Left lung (tissue), 10 donors: ENCODE results near the gene DAB1. TPM values are rescaled to one million over a fixed set of nuclear protein-coding genes. Genes with fewer than 3 reads are reported as not detected.

Experiments
- ATAC-seq: fragments of 200-7000 bp; cut with Tn5 transposase; one replicate; pipeline ENCODE4 v1.9.1; 2020; ENCODE audit warnings: moderate library complexity
- DNase-seq, 4 donors: peaks; one replicate each; pipeline ENCODE4 v3.0.0-alpha.2; 2013 to 2020
- H3K27ac ChIP-seq, 2 donors: fragments of 200-600 bp; sonication (generic) in 1 of 2; one replicate each; pipeline versions ENCODE4 v1.5.0 to v1.8.0; 2020 to 2021
- H3K27me3 ChIP-seq, 2 donors: fragments of 200-600 bp; sonication (generic) in 1 of 2; one replicate each; pipeline versions ENCODE4 v1.5.0 to v1.8.0; 2020 to 2021
- H3K36me3 ChIP-seq, 2 donors: fragments of 200-600 bp; sonication (generic) in 1 of 2; one replicate each; pipeline versions ENCODE4 v1.5.0 to v1.8.0; 2020 to 2021
- H3K4me1 ChIP-seq, 2 donors: fragments of 200-600 bp; one replicate each; pipeline ENCODE4 v1.8.0; 2021
- H3K4me3 ChIP-seq, 2 donors: fragments of 200-600 bp; sonication (generic) in 1 of 2; one replicate each; pipeline versions ENCODE4 v1.5.0 to v1.8.0; 2020 to 2021; ENCODE audit warnings: mild to moderate bottlenecking in 1 of 2
- H3K9me3 ChIP-seq, 2 donors: fragments of 200-600 bp; sonication (generic) in 1 of 2; one replicate each; pipeline versions ENCODE4 v1.5.0 to v1.8.0; 2020 to 2021
- intact Hi-C, 2 donors: fragments of 100-400 bp; cut with DNase I; formaldehyde crosslinking; loops; one replicate each; pipeline versions ENCODE4 v1.11.2 to v1.14.2; 2022
- polyA plus RNA-seq, 6 donors: library from polyadenylated mRNA; unstranded; fragments of 120-200 nt; gene quantifications; one replicate each; pipeline ENCODE4 v1.2.1, GENCODE V29; 2013; ENCODE audit not compliant: insufficient read length in 6 of 6
- total RNA-seq, 2 donors: library from RNA; stranded (reverse); fragmentation: NEBNext Ultra II Directional; extraction: Animal tissue kit (Norgen Biotek cat#: 25700); gene quantifications; one replicate each; pipeline ENCODE4 v1.2.1, GENCODE V29; 2021
- TF ChIP-seq, protein P1 (sequence below), 2 donors: fragments of 200-600 bp; sonication (generic) in 1 of 2; IDR thresholded peaks; one replicate each; pipeline versions ENCODE4 v1.5.0 to v1.8.0; 2021; ENCODE audit warnings: antibody characterized with exemption in 2 of 2
- donor health status: DM: no; HTN: yes; CAD: no.
- donor health status: DM: no; HTN: no; CAD: no.

DAB1 gene
- total and polyA plus RNA-seq, 8 donors: 0.17 to 1.7 (median 1.1) TPM

GRCh38 chr1:57381426-57381825, 42.4 kb downstream of the DAB1 start:
- ATAC-seq (no peak), DNase-seq (no peak)
- Histone ChIP-seq H3K27me3 (no peaks in the 10 kb centered on the region), H3K27ac (no peak overlapping the region), H3K9me3 (no peaks in the 10 kb centered on the region), H3K36me3 (no peaks in the 10 kb centered on the region), H3K4me3 (no peak overlapping the region), H3K4me1 (no peaks in the 10 kb centered on the region)
- intact Hi-C loops: no loop called here
- TF ChIP-seq, protein P1, sequence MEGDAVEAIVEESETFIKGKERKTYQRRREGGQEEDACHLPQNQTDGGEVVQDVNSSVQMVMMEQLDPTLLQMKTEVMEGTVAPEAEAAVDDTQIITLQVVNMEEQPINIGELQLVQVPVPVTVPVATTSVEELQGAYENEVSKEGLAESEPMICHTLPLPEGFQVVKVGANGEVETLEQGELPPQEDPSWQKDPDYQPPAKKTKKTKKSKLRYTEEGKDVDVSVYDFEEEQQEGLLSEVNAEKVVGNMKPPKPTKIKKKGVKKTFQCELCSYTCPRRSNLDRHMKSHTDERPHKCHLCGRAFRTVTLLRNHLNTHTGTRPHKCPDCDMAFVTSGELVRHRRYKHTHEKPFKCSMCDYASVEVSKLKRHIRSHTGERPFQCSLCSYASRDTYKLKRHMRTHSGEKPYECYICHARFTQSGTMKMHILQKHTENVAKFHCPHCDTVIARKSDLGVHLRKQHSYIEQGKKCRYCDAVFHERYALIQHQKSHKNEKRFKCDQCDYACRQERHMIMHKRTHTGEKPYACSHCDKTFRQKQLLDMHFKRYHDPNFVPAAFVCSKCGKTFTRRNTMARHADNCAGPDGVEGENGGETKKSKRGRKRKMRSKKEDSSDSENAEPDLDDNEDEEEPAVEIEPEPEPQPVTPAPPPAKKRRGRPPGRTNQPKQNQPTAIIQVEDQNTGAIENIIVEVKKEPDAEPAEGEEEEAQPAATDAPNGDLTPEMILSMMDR (IDR thresholded peaks at IDR 0.05): no peak

- intact Hi-C loops: no loop called here
- Histone ChIP-seq H3K27ac (no peak overlapping the region), H3K4me3 (no peak overlapping the region), H3K9me3 (no peaks in the 10 kb centered on the region), H3K27me3 (no peaks in the 10 kb centered on the region), H3K36me3 (no peaks in the 10 kb centered on the region), H3K4me1 (no peaks in the 10 kb centered on the region)
- DNase-seq (no peak), ATAC-seq (no peak)
- TF ChIP-seq, protein P1 (IDR thresholded peaks at IDR 0.05): no peak
These were observed 42.9 kb downstream of the DAB1 start for GRCh38 chr1:57380923-57381322.

- TF ChIP-seq, protein P1 (IDR thresholded peaks at IDR 0.05): no peak
- Histone ChIP-seq H3K9me3 (no peaks in the 10 kb centered on the region), H3K4me3 (no peak overlapping the region), H3K27ac (no peak overlapping the region), H3K27me3 (no peaks in the 10 kb centered on the region), H3K4me1 (no peaks in the 10 kb centered on the region), H3K36me3 (no peaks in the 10 kb centered on the region)
- DNase-seq: no peak
- ATAC-seq: no peak
- intact Hi-C loops: no loop called here
These were observed 45.3 kb downstream of the DAB1 start for GRCh38 chr1:57378534-57378933.

GRCh38 chr1:57377339-57378139, 46.3 kb downstream of the DAB1 start:
- intact Hi-C loops: no loop called here
- no peaks in the 10 kb centered on the region for H3K36me3 ChIP-seq
- H3K9me3 ChIP-seq: no peaks in the 10 kb centered on the region
- ATAC-seq: no peak
- DNase-seq: no peak
- H3K4me3 ChIP-seq: no peak overlapping the region
- no peak overlapping the region for H3K27ac ChIP-seq
- no peaks in the 10 kb centered on the region for H3K4me1 ChIP-seq
- TF ChIP-seq, protein P1 (IDR thresholded peaks at IDR 0.05): no peak
- no peaks in the 10 kb centered on the region for H3K27me3 ChIP-seq

DNA sequence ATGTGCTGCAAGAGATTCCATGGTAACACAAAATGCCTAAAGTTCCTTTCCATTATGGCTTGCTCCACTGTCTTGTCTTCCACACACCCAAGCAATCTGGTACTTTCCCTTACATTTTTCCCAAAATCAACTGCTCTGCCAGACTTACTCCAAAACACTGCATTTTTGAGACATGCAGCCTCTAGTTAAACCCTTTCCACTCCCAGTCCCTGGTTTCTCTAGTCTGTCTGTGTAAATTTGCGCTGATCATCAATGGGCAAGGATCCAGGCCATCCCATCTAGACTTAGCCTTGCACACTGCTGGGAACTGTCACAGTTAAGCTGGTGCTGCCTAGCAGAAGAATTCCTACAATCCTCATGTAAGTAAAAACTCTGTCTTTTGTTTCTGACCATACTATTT, 47.8 kb downstream of the DAB1 start:
- DNase-seq: no peak

More for the DNA sequence above, 47.8 kb downstream of the DAB1 start:
- intact Hi-C loops: no loop called here
- H3K9me3 ChIP-seq: no peaks in the 10 kb centered on the region
- no peak overlapping the region for H3K4me3 ChIP-seq
- H3K4me1 ChIP-seq: no peaks in the 10 kb centered on the region
- ATAC-seq: no peak
- no peaks in the 10 kb centered on the region for H3K27me3 ChIP-seq
- H3K36me3 ChIP-seq: no peaks in the 10 kb centered on the region
- H3K27ac ChIP-seq: no peak overlapping the region
- TF ChIP-seq, protein P1 (IDR thresholded peaks at IDR 0.05): no peak
